ENCODE results near the gene ENTPD6.

The ENTPD6 gene

DNA sequence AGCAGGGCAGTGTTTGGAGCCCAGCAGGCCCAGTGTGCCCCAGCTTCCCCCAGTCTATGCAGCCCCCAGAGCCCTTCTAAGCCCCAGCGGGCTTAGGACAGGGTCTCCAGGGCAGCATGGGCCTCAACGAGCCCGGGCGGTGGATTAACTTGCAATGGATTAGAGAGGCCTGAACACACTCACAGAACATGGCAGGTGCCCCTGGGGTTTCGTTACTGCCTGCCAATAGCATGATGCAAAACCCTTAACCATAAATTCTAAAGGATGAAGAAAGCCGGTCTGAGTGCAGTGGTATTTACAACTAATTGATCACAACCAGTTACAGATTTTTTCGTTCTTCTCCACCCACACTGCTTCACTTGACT, 18.9 kb downstream of the ENTPD6 start:
- TF ChIP-seq, protein P1, sequence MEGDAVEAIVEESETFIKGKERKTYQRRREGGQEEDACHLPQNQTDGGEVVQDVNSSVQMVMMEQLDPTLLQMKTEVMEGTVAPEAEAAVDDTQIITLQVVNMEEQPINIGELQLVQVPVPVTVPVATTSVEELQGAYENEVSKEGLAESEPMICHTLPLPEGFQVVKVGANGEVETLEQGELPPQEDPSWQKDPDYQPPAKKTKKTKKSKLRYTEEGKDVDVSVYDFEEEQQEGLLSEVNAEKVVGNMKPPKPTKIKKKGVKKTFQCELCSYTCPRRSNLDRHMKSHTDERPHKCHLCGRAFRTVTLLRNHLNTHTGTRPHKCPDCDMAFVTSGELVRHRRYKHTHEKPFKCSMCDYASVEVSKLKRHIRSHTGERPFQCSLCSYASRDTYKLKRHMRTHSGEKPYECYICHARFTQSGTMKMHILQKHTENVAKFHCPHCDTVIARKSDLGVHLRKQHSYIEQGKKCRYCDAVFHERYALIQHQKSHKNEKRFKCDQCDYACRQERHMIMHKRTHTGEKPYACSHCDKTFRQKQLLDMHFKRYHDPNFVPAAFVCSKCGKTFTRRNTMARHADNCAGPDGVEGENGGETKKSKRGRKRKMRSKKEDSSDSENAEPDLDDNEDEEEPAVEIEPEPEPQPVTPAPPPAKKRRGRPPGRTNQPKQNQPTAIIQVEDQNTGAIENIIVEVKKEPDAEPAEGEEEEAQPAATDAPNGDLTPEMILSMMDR (IDR thresholded peaks at IDR 0.05; ENCODE audit: low read depth, low read length) = no peak
- no peak overlapping the region for H3K4me3 ChIP-seq (ENCODE audit: low read depth, low read length)
- in situ Hi-C loops (cut with HindIII; ENCODE audit: low sequenced_read_pairs) = no loop called here
- no peak for DNase-seq (ENCODE audit: low read depth, low spot score)

DNA sequence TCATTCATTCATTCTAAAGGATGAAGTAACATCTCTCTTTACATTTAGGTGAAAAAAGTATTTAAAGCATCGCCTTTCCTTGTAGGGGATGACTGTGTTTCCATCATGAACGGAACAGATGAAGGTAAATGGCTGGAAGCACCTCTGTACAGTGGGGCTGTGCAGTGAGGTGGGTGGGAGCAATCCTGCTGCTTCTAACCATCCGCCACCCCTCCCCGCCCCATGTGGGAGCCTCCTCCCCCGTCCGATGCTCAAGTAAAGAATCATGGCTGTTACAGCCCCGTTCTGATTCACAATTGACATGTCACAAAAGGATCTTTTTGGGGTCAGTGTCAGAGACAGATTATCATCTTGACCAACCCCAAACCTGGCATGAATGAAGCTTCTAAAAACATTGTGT, 19.3 kb downstream of the ENTPD6 start:
- TF ChIP-seq, protein P1 (IDR thresholded peaks at IDR 0.05; ENCODE audit: low read depth, low read length) = no peak
- H3K4me3 ChIP-seq (ENCODE audit: low read depth, low read length) = no peak overlapping the region
- in situ Hi-C loops (cut with HindIII; ENCODE audit: low sequenced_read_pairs) = no loop called here
- DNase-seq (ENCODE audit: low read depth, low spot score) = no peak

DNA sequence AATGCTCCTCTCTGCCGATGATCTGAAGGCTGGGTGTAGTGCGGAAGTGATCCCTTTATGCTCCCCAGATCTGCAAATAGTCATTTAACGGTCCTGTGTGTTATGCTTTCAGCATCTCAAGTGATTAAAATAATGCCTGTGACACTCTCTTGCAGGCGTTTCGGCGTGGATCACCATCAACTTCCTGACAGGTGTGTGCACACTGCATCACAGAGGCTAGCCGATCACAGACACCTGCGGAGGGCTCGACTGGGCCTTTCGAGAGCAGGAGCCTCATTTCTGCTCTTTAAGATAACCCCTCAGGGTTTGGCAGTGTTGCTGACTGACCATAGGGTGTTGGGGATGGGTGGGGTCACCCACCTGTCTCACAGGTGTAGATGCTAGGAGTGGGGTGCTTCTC, 20.0 kb downstream of the ENTPD6 start:
- in situ Hi-C loops (cut with HindIII; ENCODE audit: low sequenced_read_pairs) = no loop called here
- DNase-seq (ENCODE audit: low read depth, low spot score) = no peak
- no peak overlapping the region for H3K4me3 ChIP-seq (ENCODE audit: low read depth, low read length)
- TF ChIP-seq, protein P1 (IDR thresholded peaks at IDR 0.05; ENCODE audit: low read depth, low read length) = no peak

DNA sequence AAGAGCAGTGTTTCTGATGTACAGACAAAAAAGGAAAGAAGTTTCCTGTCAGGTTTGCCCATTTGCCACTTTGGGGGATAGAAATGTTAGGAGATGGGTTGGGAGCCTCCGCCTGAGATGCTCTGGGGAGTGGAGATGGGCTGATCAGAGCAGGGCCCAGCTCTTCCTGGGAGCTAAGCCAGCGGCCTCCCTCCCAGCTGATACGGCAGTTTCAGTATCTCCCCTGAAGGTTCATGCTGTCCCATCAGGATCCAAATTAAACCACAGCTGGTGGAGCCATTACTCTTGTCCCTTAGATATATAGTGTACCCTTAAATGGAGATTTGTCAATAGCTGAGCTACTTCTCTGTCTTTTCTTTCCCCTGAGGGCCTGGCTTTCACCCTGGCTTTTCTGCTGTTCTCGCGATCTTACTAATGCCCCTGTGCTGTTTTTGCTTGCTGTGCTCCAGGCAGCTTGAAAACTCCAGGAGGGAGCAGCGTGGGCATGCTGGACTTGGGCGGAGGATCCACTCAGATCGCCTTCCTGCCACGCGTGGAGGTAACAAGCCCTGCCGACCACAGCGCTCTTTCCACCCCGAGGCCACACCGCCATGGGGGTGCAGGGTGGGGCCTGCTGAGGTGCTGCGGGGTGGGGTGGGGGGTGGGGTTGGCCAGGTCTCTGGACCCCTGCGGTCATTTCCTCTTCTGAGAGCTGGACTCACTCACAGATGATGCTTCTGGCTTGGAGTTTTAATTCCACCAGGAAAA, 20.9 kb downstream of the ENTPD6 start:
- in situ Hi-C loops (cut with HindIII; ENCODE audit: low sequenced_read_pairs) = no loop called here
- no peak overlapping the region for H3K4me3 ChIP-seq (ENCODE audit: low read depth, low read length)
- no peak for DNase-seq (ENCODE audit: low read depth, low spot score)
- TF ChIP-seq, protein P1 (IDR thresholded peaks at IDR 0.05; ENCODE audit: low read depth, low read length) = no peak

DNA sequence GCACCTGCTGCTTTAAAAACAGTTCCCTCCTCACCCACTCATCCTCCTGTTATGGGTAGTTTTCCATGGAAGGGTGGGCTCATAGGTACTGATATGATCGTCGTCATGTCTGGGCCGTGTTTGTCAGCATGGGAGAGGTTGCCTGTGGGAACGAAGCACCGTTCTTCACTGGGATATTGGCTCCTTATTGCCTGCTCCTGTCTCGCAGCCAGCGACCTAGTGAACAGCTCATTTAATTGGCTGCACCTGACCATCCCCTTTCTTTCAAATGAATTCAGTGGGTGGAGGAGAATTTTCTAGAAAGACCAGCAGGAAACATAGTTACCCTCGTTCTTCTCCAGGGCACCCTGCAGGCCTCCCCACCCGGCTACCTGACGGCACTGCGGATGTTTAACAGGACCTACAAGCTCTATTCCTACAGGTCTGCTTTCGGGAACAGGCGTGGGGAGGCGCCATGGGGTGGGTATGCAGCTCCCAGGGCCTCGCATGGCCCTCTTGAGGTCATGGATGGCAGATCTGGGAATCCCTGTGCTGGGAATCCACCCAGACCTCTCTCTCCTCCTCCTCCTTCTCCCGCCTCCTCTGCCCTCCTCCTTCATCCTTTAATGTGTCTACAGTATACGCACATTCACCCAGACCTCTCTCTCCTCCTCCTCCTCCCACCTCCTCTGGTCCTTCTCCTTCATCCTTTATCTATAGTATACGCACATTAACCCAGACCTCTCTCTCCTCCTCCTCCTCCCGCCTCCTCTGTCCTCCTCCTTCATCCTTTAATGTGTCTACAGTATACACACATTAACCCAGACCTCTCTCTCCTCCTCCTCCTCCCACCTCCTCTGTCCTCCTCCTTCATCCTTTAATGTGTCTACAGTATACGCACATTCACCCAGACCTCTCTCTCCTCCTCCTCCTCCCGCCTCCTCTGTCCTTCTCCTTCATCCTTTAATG, 21.9 kb downstream of the ENTPD6 start:
- no peak for DNase-seq (ENCODE audit: low read depth, low spot score)
- TF ChIP-seq, protein P1 (IDR thresholded peaks at IDR 0.05; ENCODE audit: low read depth, low read length) = no peak
- in situ Hi-C loops (cut with HindIII; ENCODE audit: low sequenced_read_pairs) = no loop called here
- H3K4me3 ChIP-seq (ENCODE audit: low read depth, low read length) = no peak overlapping the region

DNA sequence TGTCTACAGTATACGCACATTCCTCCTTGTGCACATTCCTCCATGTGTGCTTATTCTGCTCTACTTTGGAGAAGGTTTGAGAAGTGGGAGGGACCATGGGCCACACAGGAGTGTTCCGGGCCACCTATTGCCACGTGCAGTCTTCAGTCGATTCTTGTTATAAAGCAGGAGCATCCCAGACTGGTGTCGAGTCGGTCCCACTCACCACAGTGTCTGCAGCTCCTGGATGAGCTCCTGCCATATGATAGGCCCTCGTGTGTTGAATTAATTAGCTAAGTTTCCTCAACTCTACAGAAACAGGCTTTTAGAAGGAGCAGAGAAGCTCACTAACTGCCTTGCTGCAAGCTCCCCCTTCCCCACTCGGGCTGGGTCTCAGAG, 22.6 kb downstream of the ENTPD6 start:
- H3K4me3 ChIP-seq (ENCODE audit: low read depth, low read length) = no peak overlapping the region
- TF ChIP-seq, protein P1 (IDR thresholded peaks at IDR 0.05; ENCODE audit: low read depth, low read length) = no peak
- in situ Hi-C loops (cut with HindIII; ENCODE audit: low sequenced_read_pairs) = no loop called here
- DNase-seq (ENCODE audit: low read depth, low spot score) = no peak

All from astrocyte of the spinal cord (primary cell).